OCI-LY7 (cell line): ENCODE measurements around the gene RDH5.

Experiments used
- EZH2phosphoT487 ChIP-seq: fragments of 200-600 bp; sonication (generic); IDR thresholded peaks from 2 replicates; pipeline ENCODE4 v1.6.1; 2018; ENCODE audit warnings: low read depth, borderline replicate concordance, mild to moderate bottlenecking, mixed run types, antibody characterized with exemption, low read length, moderate library complexity, mixed read lengths
- TF ChIP-seq, protein P1 (sequence below): fragments of 200-600 bp; sonication (generic); conservative IDR thresholded peaks from 2 replicates; pipeline ENCODE4 v1.5.1; 2014; ENCODE audit warnings: mild to moderate bottlenecking, antibody characterized with exemption, low read length, moderate library complexity, mixed read lengths

DNA sequence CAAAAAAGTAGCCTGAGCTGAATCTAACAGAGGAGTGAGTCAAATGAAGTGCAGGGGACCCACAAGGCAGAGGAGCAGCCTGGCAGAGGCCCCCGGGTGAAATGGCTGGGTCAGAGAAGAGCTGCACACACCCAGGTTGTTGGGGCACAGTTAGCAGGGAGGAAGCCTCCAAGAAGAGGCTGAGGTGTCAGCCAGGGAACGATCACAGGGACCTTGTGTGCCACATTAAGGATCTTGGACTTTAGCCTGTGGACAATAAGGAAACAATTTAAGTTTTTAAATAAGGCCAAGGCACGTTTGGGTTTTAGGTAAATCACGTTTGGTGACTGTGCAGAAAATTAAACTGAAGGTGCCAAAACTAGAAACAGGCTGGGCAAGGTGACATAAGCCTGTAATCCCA, 48.4 kb upstream of the RDH5 start:
- TF ChIP-seq, protein P1, sequence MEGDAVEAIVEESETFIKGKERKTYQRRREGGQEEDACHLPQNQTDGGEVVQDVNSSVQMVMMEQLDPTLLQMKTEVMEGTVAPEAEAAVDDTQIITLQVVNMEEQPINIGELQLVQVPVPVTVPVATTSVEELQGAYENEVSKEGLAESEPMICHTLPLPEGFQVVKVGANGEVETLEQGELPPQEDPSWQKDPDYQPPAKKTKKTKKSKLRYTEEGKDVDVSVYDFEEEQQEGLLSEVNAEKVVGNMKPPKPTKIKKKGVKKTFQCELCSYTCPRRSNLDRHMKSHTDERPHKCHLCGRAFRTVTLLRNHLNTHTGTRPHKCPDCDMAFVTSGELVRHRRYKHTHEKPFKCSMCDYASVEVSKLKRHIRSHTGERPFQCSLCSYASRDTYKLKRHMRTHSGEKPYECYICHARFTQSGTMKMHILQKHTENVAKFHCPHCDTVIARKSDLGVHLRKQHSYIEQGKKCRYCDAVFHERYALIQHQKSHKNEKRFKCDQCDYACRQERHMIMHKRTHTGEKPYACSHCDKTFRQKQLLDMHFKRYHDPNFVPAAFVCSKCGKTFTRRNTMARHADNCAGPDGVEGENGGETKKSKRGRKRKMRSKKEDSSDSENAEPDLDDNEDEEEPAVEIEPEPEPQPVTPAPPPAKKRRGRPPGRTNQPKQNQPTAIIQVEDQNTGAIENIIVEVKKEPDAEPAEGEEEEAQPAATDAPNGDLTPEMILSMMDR = no peak
- no peak for TF ChIP-seq EZH2phosphoT487
